GM12878 (cell line): Measurements from ENCODE around the gene EXOC3L1. TPM values are rescaled to one million over a fixed set of nuclear protein-coding genes. Genes with fewer than 3 reads are reported as not detected.

Experiments
- ATAC-seq: fragments of 200-7000 bp; cut with Tn5 transposase; 3 replicates; pipeline ENCODE4 v1.9.1; 2020; ENCODE audit warnings: mild to moderate bottlenecking, moderate library complexity
- BruUV-seq: library from RNA; stranded (reverse); fragments of 400-500 nt; replicated peaks from 2 replicates; lab custom pipeline; 2021; lab: Mats Ljungman, UMichigan
- CTCF ChIA-PET: fragments of 300-600 bp; sonication (Branson Sonifier 250); formaldehyde crosslinking; extraction: SDS; loops from one replicate; lab custom pipeline; 2021; ENCODE audit warnings: inconsistent platforms; lab: Yijun Ruan, JAX
- POLR2A ChIA-PET: fragments of 350-600 bp; formaldehyde crosslinking; extraction: SDS; loops from one replicate; lab custom pipeline; 2021; ENCODE audit warnings: inconsistent platforms; lab: Charles Lee
- RAD21 ChIA-PET: fragments of 300-600 bp; sonication (Branson Sonifier 250); formaldehyde crosslinking; loops from one replicate; lab custom pipeline; 2023; ENCODE audit warnings: antibody characterized with exemption; ENCODE audit not compliant: unreplicated experiment; lab: Charles Lee
- SMC1A ChIA-PET: fragments of 300-600 bp; sonication (Branson Sonifier 250); formaldehyde crosslinking; loops from one replicate; lab custom pipeline; 2023; ENCODE audit not compliant: unreplicated experiment, uncharacterized antibody; lab: Charles Lee
- DNase-seq: peaks from one replicate; pipeline ENCODE4 v3.0.0-alpha.2; 2011; ENCODE audit warnings: low read depth, low spot score
- FAIRE-seq: peaks from 3 replicates; lab custom pipeline; 2011; peaks lifted over from hg19 to GRCh38; lab: Jason Lieb, UNC
- H2AFZ ChIP-seq: 2 replicates; pipeline ENCODE4 v1.6.0; 2011; ENCODE audit warnings: low read depth, low read length, control low read depth; ENCODE audit not compliant: control insufficient read depth
- H3K27ac ChIP-seq: 2 replicates; pipeline ENCODE4 v1.5.1; 2011; ENCODE audit warnings: control low read depth; ENCODE audit not compliant: control insufficient read depth, insufficient read depth
- H3K27me3 ChIP-seq, 2 experiments: replicated peaks in 1 of 2; 2 replicates each; pipeline versions ENCODE4 v1.6.0 to v1.6.1; 2011; ENCODE audit warnings: low read length in 1 of 2; ENCODE audit not compliant: control insufficient read depth in 2 of 2, insufficient read depth in 2 of 2
- H3K36me3 ChIP-seq, 2 experiments: 2 replicates each; pipeline ENCODE4 v1.5.1; 2011; ENCODE audit warnings: low read length in 1 of 2; ENCODE audit not compliant: control insufficient read depth in 2 of 2, insufficient read depth in 2 of 2
- H3K4me1 ChIP-seq: 2 replicates; pipeline ENCODE4 v1.6.1; 2011; ENCODE audit warnings: mild to moderate bottlenecking, low read length, moderate library complexity, mixed read lengths; ENCODE audit not compliant: control insufficient read depth, insufficient read depth
- H3K4me2 ChIP-seq: 2 replicates; pipeline ENCODE4 v1.6.0; 2011; ENCODE audit warnings: control low read depth; ENCODE audit not compliant: control insufficient read depth, insufficient read depth
- H3K4me3 ChIP-seq: fragments of 200-600 bp; sonication (generic); 2 replicates; pipeline ENCODE4 v1.5.1; 2016
- H3K79me2 ChIP-seq: 2 replicates; pipeline ENCODE4 v1.6.0; 2011; ENCODE audit warnings: low read length; ENCODE audit not compliant: control insufficient read depth, insufficient read depth
- H3K9ac ChIP-seq: 2 replicates; pipeline ENCODE4 v1.8.0; 2011; ENCODE audit warnings: low read length, control low read depth, mixed read lengths; ENCODE audit not compliant: control insufficient read depth, insufficient read depth
- H3K9me3 ChIP-seq: replicated peaks from 3 replicates; pipeline ENCODE4 v1.5.1; 2011; ENCODE audit warnings: mild to moderate bottlenecking, low read length; ENCODE audit not compliant: control insufficient read depth, insufficient read depth
- H4K20me1 ChIP-seq: 2 replicates; pipeline ENCODE4 v1.6.0; 2011; ENCODE audit not compliant: control insufficient read depth, insufficient read depth
- BACH1 ChIP-seq: fragments of 450-650 bp; IDR thresholded peaks from 2 replicates; pipeline ENCODE4 v1.6.1; 2017; ENCODE audit warnings: mild to moderate bottlenecking, borderline replicate concordance
- EP300 ChIP-seq, 2 experiments: fragments of 150-350 bp in 1 of 2; IDR thresholded peaks; 2 replicates each; pipeline ENCODE4 v1.6.1; 2011 to 2012; ENCODE audit warnings: low read depth in 2 of 2, low read length in 2 of 2, borderline replicate concordance in 1 of 2, improper control_type of control experiment in 1 of 2, inconsistent platforms in 1 of 2; ENCODE audit not compliant: control insufficient read depth in 1 of 2
- ESRRA ChIP-seq: IDR thresholded peaks from 2 replicates; pipeline ENCODE4 v1.6.1; 2012; ENCODE audit warnings: mild to moderate bottlenecking, low read length, improper control_type of control experiment
- FOXM1 ChIP-seq: IDR thresholded peaks from 2 replicates; pipeline ENCODE4 v1.6.1; 2012; ENCODE audit warnings: low read depth, mild to moderate bottlenecking, inconsistent platforms, low read length, moderate library complexity
- POLR2AphosphoS2 ChIP-seq: IDR thresholded peaks from 2 replicates; pipeline ENCODE4 v1.6.1; 2011; ENCODE audit warnings: low read depth, mild to moderate bottlenecking, low read length, improper control_type of control experiment, moderate library complexity
- RAD51 ChIP-seq: fragments of 450-650 bp; IDR thresholded peaks from 2 replicates; pipeline ENCODE4 v1.6.1; 2016; ENCODE audit warnings: moderate library complexity, mild to moderate bottlenecking, inconsistent platforms
- ZNF592 ChIP-seq: fragments of 450-650 bp; IDR thresholded peaks from 2 replicates; pipeline ENCODE4 v1.6.1; 2017; ENCODE audit warnings: mild to moderate bottlenecking, moderate library complexity
- WGBS: methylation state at CpG from one replicate; pipeline ENCODE4 v1.1.6; 2016; ENCODE audit warnings: low lambda C conversion rate; ENCODE audit not compliant: insufficient replicate concordance, insufficient coverage; ENCODE audit errors: missing lambda C conversion rate; 5-methylcytosine and 5-hydroxymethylcytosine counted together
- in situ Hi-C: fragments of 300-500 bp; cut with MboI; formaldehyde crosslinking; loops from 9 replicates; pipeline ENCODE4 v1.14.3; 2018; ENCODE audit warnings: mixed read lengths
- intact Hi-C: fragments of 100-400 bp; cut with micrococcal nuclease; formaldehyde crosslinking; loops from one replicate; pipeline ENCODE4 v1.14.2; 2022; ENCODE audit not compliant: unreplicated experiment
- polyA plus RNA-seq, 11 experiments: library from polyadenylated mRNA; depleted of rRNA in 4 of 11; unstranded in 6 of 11; stranded (reverse) in 5 of 11; fragments of >200 nt; fragmentation: Nextera tagmentation in 4 of 11; fragmentation: Illumina TruSeq in 1 of 11; extraction: Ambion mirVana in 4 of 11; extraction: Trizol in 1 of 11; gene quantifications; 1 replicate in 1 of 11; 2 replicates in 10 of 11; pipeline versions ENCODE4 v1.2.1 to v1.2.3, GENCODE V29; 2011 to 2016; ENCODE audit warnings: inconsistent platforms in 2 of 11, missing spikeins in 2 of 11, low read depth in 1 of 11
- total RNA-seq, 4 experiments: library from RNA; depleted of rRNA in 3 of 4; stranded (reverse); fragments of >200 nt in 3 of 4; fragmentation: Illumina TruSeq in 1 of 4; extraction: Trizol in 1 of 4; gene quantifications; 2 replicates each; pipeline versions ENCODE4 v1.2.1 to v1.2.3, GENCODE V29; 2013 to 2021
- TF ChIP-seq, protein P1 (sequence below): IDR thresholded peaks from 2 replicates; pipeline ENCODE4 v1.6.1; 2012; ENCODE audit warnings: low read depth, low read length, improper control_type of control experiment
- TF ChIP-seq, protein P2 (sequence below): IDR thresholded peaks from 2 replicates; pipeline ENCODE4 v1.6.1; 2012; ENCODE audit warnings: low read depth, low read length, improper control_type of control experiment

Gene EXOC3L1
- total and polyA plus RNA-seq, 10 of the 15 experiments (the other 5 are each of a cell fraction or from before 2014, with no cell fraction given), result 0.07 to 0.42 TPM; not detected in 8

DNA sequence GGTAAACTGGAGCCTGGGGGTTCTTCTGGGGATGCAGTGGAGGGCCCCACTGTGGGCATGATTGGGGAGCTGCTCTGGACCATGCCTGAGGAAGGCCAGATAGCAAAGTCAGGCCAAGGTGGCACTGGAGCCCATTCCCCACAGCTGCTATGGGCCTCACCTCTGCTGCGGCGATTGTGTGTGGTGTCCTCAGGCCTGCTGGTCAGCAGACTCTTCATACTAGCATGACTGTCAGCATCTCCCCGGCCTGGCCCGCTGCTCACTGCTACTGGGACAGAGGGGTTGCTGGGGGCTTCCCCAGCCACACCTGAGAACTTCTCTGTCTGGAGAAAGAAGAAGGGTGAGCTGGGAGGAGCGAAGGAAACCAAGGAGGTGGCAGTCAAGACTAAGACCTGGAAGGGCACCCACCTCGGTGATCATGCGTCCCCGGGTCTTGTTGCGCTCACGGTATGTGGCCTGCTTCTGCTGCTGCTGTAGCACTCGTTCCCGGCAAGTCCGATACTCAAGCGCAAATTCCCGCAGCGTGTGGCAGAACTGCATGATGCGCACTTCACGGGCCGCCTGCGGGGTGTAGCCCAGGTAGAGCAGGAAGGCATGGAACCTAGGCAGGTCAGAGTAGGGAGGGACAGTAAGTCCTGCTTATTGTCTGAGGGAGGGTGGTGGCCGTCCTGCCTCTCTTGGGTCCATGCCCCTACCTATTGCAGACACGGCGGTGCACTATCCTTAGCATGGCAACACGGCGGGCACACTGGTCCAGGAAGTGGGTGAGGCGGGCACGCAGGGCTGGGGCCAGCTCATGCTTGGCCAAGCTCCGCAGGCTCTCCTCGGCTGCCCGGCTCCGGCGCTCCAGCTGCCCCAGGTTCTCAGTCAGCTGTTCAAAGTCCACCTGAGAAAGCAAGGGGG, 40.2 kb upstream of the EXOC3L1 start (continued):
- no peak for TF ChIP-seq ZNF592
- TF ChIP-seq EP300 (IDR thresholded peaks at IDR 0.05; ENCODE audit: borderline replicate concordance in 1 of 2, control insufficient read depth in 1 of 2, low read depth in 2 of 2, low read length in 2 of 2), result no peak

GRCh38 chr16:67228905-67229304, 39.0 kb upstream of the EXOC3L1 start:
- POLR2A ChIA-PET, result interaction anchor here (1.6 to 7.7 kb wide), 2 partner anchors 17 to 68 kb away, joined by 3 to 100 read pairs; partner anchors contain the start of genes FHOD1 and SLC9A5
- no peaks in the 10 kb centered on the region for H4K20me1 ChIP-seq
- BruUV-seq, result no TSS peak
- no peak for ATAC-seq
- H3K4me1 ChIP-seq, result peaks cover 12% of the 10 kb centered on the region
- RAD21 ChIA-PET, result no interaction called here
- H2AFZ ChIP-seq, result no peak overlapping the region
- H3K27me3 ChIP-seq, result no peaks in the 10 kb centered on the region
- H3K79me2 ChIP-seq, result peaks cover 18% of the 10 kb centered on the region
- intact Hi-C loops, result no loop called here
- H3K4me3 ChIP-seq, result no peak overlapping the region
- SMC1A ChIA-PET, result no interaction called here
- peaks cover 16 to 29% of the 10 kb centered on the region in 2 experiments; a peak in 3 of 4 replicates for H3K36me3 ChIP-seq
- no peak overlapping the region for H3K4me2 ChIP-seq
- H3K9me3 ChIP-seq, result no peaks in the 10 kb centered on the region
- in situ Hi-C loops, result no loop called here
- CTCF ChIA-PET, result no interaction called here
- no peak for DNase-seq
- FAIRE-seq, result no peak
- H3K9ac ChIP-seq, result no peak overlapping the region
- 93% methylated on average over 9 of the region's 9 CpGs for WGBS
- H3K27ac ChIP-seq, result no peak overlapping the region
- TF ChIP-seq FOXM1, result no peak
- TF ChIP-seq RAD51, result no peak
- 0 out of 2 replicates have a peak, but pooled peaks have one; percentile 10 for TF ChIP-seq POLR2AphosphoS2
- no peak for TF ChIP-seq ESRRA
- TF ChIP-seq, protein P1, sequence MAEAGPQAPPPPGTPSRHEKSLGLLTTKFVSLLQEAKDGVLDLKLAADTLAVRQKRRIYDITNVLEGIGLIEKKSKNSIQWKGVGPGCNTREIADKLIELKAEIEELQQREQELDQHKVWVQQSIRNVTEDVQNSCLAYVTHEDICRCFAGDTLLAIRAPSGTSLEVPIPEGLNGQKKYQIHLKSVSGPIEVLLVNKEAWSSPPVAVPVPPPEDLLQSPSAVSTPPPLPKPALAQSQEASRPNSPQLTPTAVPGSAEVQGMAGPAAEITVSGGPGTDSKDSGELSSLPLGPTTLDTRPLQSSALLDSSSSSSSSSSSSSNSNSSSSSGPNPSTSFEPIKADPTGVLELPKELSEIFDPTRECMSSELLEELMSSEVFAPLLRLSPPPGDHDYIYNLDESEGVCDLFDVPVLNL, result no peak
- TF ChIP-seq EP300 (IDR thresholded peaks at IDR 0.05; ENCODE audit: borderline replicate concordance in 1 of 2, control insufficient read depth in 1 of 2, low read depth in 2 of 2, low read length in 2 of 2), result no peak
- TF ChIP-seq, protein P2, sequence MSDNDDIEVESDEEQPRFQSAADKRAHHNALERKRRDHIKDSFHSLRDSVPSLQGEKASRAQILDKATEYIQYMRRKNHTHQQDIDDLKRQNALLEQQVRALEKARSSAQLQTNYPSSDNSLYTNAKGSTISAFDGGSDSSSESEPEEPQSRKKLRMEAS, result no peak
- no peak for TF ChIP-seq ZNF592
- no peak for TF ChIP-seq BACH1
